HL-60/S4 treated with retinoic acid at 250 ng/mL for 4 days and 3 days (cell line): ENCODE measurements around the gene XBP1.
"Not testable (repeated sequence)": the region's sequence is repeated elsewhere in the genome, so short reads cannot be mapped to it uniquely, and the experiment has no call there.

Experiments
- in situ Hi-C: fragments of 300-500 bp; cut with MboI; formaldehyde crosslinking; loops from 2 replicates; pipeline ENCODE4 v1.7.0; 2022; ENCODE audit warnings: low sequenced_read_pairs

Gene XBP1

GRCh38 chr22:28800308-28801041, at the start of gene XBP1:
Gene XBP1 (minus strand): TSS chr22:28800569.
- in situ Hi-C loops, result no loop called here

GRCh38 chr22:28846994-28847393, 46.6 kb upstream of the XBP1 start:
- in situ Hi-C loops, result loop anchor here (25.0 kb wide), 1 partner anchor 810 kb away; no protein-coding TSS in a partner anchor

- in situ Hi-C loops, result loop anchor here (25.0 kb wide), 1 partner anchor 807 kb away; no protein-coding TSS in a partner anchor
Measured at GRCh38 chr22:28844277-28844676, 43.9 kb upstream of the XBP1 start.

GRCh38 chr22:28843633-28844032, 43.3 kb upstream of the XBP1 start:
- in situ Hi-C loops, result loop anchor here (25.0 kb wide), 1 partner anchor 806 kb away; no protein-coding TSS in a partner anchor

GRCh38 chr22:28841111-28841510, 40.7 kb upstream of the XBP1 start:
- in situ Hi-C loops, result loop anchor here (25.0 kb wide), 1 partner anchor 804 kb away; no protein-coding TSS in a partner anchor

- in situ Hi-C loops, result loop anchor here (10.0 to 25.0 kb wide), 2 partner anchors 234 to 802 kb away; no protein-coding TSS in a partner anchor
Measured at GRCh38 chr22:28838971-28839370, 38.6 kb upstream of the XBP1 start.

GRCh38 chr22:28837640-28838039, 37.3 kb upstream of the XBP1 start:
- in situ Hi-C loops, result loop anchor here (10.0 to 25.0 kb wide), 2 partner anchors 233 to 800 kb away; no protein-coding TSS in a partner anchor

- in situ Hi-C loops, result loop anchor here (10.0 to 25.0 kb wide), 2 partner anchors 231 to 798 kb away; no protein-coding TSS in a partner anchor
Measured at GRCh38 chr22:28835630-28836189, 35.3 kb upstream of the XBP1 start.

- in situ Hi-C loops, result loop anchor here (10.0 to 25.0 kb wide), 2 partner anchors 229 to 796 kb away; no protein-coding TSS in a partner anchor
Measured at GRCh38 chr22:28833276-28833923, 33.0 kb upstream of the XBP1 start.

- in situ Hi-C loops, result loop anchor here (10.0 to 25.0 kb wide), 2 partner anchors 228 to 795 kb away; no protein-coding TSS in a partner anchor
Measured at GRCh38 chr22:28832731-28833130, 32.4 kb upstream of the XBP1 start.

- in situ Hi-C loops, result loop anchor here (10.0 to 25.0 kb wide), 2 partner anchors 227 to 794 kb away; no protein-coding TSS in a partner anchor
Measured at GRCh38 chr22:28831140-28832072, 31.0 kb upstream of the XBP1 start.

GRCh38 chr22:28830441-28830840, 30.1 kb upstream of the XBP1 start:
- in situ Hi-C loops, result loop anchor here (10.0 to 25.0 kb wide), 2 partner anchors 226 to 793 kb away; no protein-coding TSS in a partner anchor

- in situ Hi-C loops, result loop anchor here (10.0 to 25.0 kb wide), 2 partner anchors 225 to 792 kb away; no protein-coding TSS in a partner anchor
Measured at GRCh38 chr22:28829358-28830181, 29.2 kb upstream of the XBP1 start.

- in situ Hi-C loops, result loop anchor here (25.0 kb wide), 1 partner anchor 790 kb away; no protein-coding TSS in a partner anchor
Measured at GRCh38 chr22:28826921-28827320, 26.6 kb upstream of the XBP1 start.

- in situ Hi-C loops, result loop anchor here (25.0 kb wide), 1 partner anchor 789 kb away; no protein-coding TSS in a partner anchor
Measured at GRCh38 chr22:28826430-28826829, 26.1 kb upstream of the XBP1 start.

GRCh38 chr22:28824455-28824854, 24.1 kb upstream of the XBP1 start:
- in situ Hi-C loops, result not testable (repeated sequence)

GRCh38 chr22:28822930-28823551, 22.7 kb upstream of the XBP1 start:
- in situ Hi-C loops, result no loop called here

- in situ Hi-C loops, result no loop called here
Measured at GRCh38 chr22:28821452-28821851, 21.1 kb upstream of the XBP1 start.
